K562 (cell line): ENCODE measurements around the gene LAIR2. TPM values are rescaled to one million over a fixed set of nuclear protein-coding genes. Genes with fewer than 3 reads are reported as not detected.

ENCODE experiments used
- C11orf30 ChIP-seq: fragments of 450-650 bp; IDR thresholded peaks from 2 replicates; pipeline ENCODE4 v1.6.1; 2016; ENCODE audit warnings: low read depth, mild to moderate bottlenecking
- EHMT2 ChIP-seq: fragments of 450-650 bp; IDR thresholded peaks from 2 replicates; pipeline ENCODE4 v1.6.1; 2018; ENCODE audit warnings: antibody characterized with exemption
- EP400 ChIP-seq: fragments of 450-650 bp; IDR thresholded peaks from 2 replicates; pipeline ENCODE4 v1.6.1; 2017; ENCODE audit warnings: antibody characterized with exemption, mild to moderate bottlenecking, moderate library complexity
- GABPB1 ChIP-seq: sonication (generic); formaldehyde crosslinking; IDR thresholded peaks from 2 replicates; pipeline ENCODE4 v1.8.0; 2022; ENCODE audit warnings: mild to moderate bottlenecking, missing genetic modification reagents
- HOXB6 ChIP-seq: fragments of 250-450 bp; sonication (Bioruptor Pico); IDR thresholded peaks from 2 replicates; pipeline ENCODE4 v1.5.1; 2022; ENCODE audit warnings: mild to moderate bottlenecking, borderline replicate concordance
- ILK ChIP-seq: fragments of 450-650 bp; IDR thresholded peaks from 2 replicates; pipeline ENCODE4 v1.6.1; 2016; ENCODE audit warnings: missing genetic modification characterization, low read depth, mild to moderate bottlenecking, missing compliant biosample characterization, moderate library complexity, borderline replicate concordance
- MCM7 ChIP-seq, 2 experiments: fragments of 450-650 bp; IDR thresholded peaks; 2 replicates each; pipeline ENCODE4 v1.6.1; 2016 to 2018
- NELFE ChIP-seq: IDR thresholded peaks from 2 replicates; pipeline ENCODE4 v1.6.1; 2011; ENCODE audit warnings: mild to moderate bottlenecking; ENCODE audit not compliant: insufficient read depth, insufficient read length
- POLR2AphosphoS2 ChIP-seq: IDR thresholded peaks from 2 replicates; pipeline ENCODE4 v1.6.1; 2012; ENCODE audit warnings: low read length, improper control_type of control experiment
- PRPF4 ChIP-seq: fragments of 200-400 bp; formaldehyde crosslinking; IDR thresholded peaks from one replicate; pipeline ENCODE4 v1.6.1; 2017; ENCODE audit warnings: low read length, low read depth, mild to moderate bottlenecking; ENCODE audit not compliant: insufficient read depth, poor library complexity, severe bottlenecking
- TCF3 ChIP-seq: sonication (generic); formaldehyde crosslinking; IDR thresholded peaks from 2 replicates; pipeline ENCODE4 v1.4.0; 2020; ENCODE audit warnings: mild to moderate bottlenecking, missing genetic modification reagents
- ZNF124 ChIP-seq: sonication (generic); formaldehyde crosslinking; IDR thresholded peaks from 2 replicates; pipeline ENCODE4 v1.8.1; 2022; ENCODE audit warnings: missing genetic modification reagents
- ZNF551 ChIP-seq: fragments of 250-450 bp; sonication (Bioruptor Pico); IDR thresholded peaks from 2 replicates; pipeline ENCODE4 v1.5.0; 2021; ENCODE audit warnings: mild to moderate bottlenecking, moderate library complexity
- polyA plus RNA-seq, 8 experiments: library from polyadenylated mRNA; depleted of rRNA in 4 of 8; stranded (reverse) in 5 of 8; unstranded in 3 of 8; fragments of >200 nt; fragmentation: Nextera tagmentation in 2 of 8; fragmentation: Illumina TruSeq in 1 of 8; extraction: Ambion mirVana in 2 of 8; extraction: Trizol in 1 of 8; gene quantifications; 2 replicates each; pipeline versions ENCODE4 v1.2.1 to v1.2.3, GENCODE V29; 2011 to 2014; ENCODE audit warnings: inconsistent platforms in 1 of 8, missing spikeins in 1 of 8
- total RNA-seq, 7 experiments: library from RNA; depleted of rRNA in 6 of 7; stranded (reverse); fragments of >200 nt in 6 of 7; fragmentation: Illumina TruSeq in 2 of 7; extraction: Trizol in 2 of 7; gene quantifications; 2 replicates each; pipeline versions ENCODE4 v1.2.1 to v1.2.3, GENCODE V29; 2011 to 2021; ENCODE audit warnings: low replicate concordance in 1 of 7
- TF ChIP-seq, protein P1 (sequence below): sonication (generic); formaldehyde crosslinking; IDR thresholded peaks from 2 replicates; pipeline ENCODE4 v1.8.0; 2023; ENCODE audit warnings: mild to moderate bottlenecking, missing genetic modification reagents
- TF ChIP-seq, protein P2 (sequence below): fragments of 200-800 bp; sonication (Bioruptor generic); IDR thresholded peaks from 2 replicates; pipeline ENCODE4 v1.6.1; 2017; ENCODE audit warnings: missing genetic modification characterization, missing compliant biosample characterization
- TF ChIP-seq, protein P3 (sequence below), 2 experiments: fragments of 450-650 bp; IDR thresholded peaks; 2 replicates each; pipeline ENCODE4 v1.6.1; 2016
- TF ChIP-seq, protein P4 (sequence below): fragments of 450-650 bp; IDR thresholded peaks from 2 replicates; pipeline ENCODE4 v1.7.1; 2018; ENCODE audit warnings: mild to moderate bottlenecking, low read depth; ENCODE audit not compliant: partially characterized antibody
- TF ChIP-seq, protein P5 (sequence below): fragments of 450-650 bp; formaldehyde crosslinking; IDR thresholded peaks from 2 replicates; pipeline ENCODE4 v1.4.0; 2022; ENCODE audit warnings: missing genetic modification characterization

LAIR2 gene
- total and polyA plus RNA-seq, 9 of the 15 experiments (the other 6 are each of a cell fraction or from before 2014, with no cell fraction given) = not detected

DNA sequence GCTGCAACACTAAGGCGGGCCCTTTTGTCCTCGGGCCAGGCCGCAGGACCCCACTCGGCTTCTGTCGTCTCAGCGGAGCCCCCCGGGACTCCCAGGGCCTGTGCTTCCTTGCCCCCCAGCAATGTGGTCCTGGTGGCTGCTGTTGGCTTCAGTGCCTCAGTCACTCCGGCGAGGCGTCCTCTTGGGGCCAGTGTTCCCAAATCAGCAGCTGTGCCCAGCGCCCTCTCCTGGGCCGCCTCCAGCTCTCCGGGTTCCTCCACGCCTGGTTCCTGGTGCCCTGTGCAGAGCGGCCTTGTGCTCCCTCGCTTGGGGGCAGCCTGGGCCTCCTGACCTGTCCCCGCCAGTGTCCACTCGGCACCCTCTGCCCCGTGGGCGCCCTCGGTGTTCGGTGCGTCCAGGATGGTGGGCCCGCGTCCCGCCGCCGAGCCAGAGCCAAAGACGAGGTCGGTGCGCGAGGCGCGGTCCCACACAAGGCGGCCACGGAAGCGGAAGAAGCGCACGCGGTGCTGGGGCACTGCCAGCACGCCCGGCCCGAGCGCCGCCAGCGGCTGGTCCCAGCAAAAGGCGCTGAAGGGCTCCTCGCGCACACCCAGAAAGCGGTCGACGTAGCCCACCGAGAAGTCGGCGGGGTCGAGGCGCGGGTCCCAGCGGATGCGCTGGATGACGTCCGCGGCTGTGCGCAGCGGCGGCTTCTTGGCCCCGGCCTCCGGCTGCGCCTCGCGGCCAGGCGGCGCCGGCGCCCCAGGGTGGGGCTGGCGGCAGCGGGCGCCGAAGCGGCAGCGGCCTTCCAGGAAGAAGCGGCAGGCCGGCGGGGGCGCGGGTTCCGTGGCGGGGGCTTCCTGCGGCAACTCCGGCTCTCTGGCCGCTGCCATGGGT is 39.7 kb upstream of the LAIR2 start (continued):
- TF ChIP-seq, protein P1, sequence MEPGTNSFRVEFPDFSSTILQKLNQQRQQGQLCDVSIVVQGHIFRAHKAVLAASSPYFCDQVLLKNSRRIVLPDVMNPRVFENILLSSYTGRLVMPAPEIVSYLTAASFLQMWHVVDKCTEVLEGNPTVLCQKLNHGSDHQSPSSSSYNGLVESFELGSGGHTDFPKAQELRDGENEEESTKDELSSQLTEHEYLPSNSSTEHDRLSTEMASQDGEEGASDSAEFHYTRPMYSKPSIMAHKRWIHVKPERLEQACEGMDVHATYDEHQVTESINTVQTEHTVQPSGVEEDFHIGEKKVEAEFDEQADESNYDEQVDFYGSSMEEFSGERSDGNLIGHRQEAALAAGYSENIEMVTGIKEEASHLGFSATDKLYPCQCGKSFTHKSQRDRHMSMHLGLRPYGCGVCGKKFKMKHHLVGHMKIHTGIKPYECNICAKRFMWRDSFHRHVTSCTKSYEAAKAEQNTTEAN = no peak
- TF ChIP-seq ZNF551 (CRISPR knock-in tag) (no peak), GABPB1 (CRISPR knock-in tag) (no peak), ILK (tag) (no peak), NELFE (no peak), PRPF4 (peak; percentile 4), EP400 (no peak), HOXB6 (no peak), MCM7 (IDR thresholded peaks at IDR 0.05) (no peak), POLR2AphosphoS2 (peak; percentile 78; the same call in 1 of the 2 replicates), ZNF124 (CRISPR knock-in tag) (0 out of 2 replicates have a peak, but pooled peaks have one; percentile 45), EHMT2 (no peak), C11orf30 (no peak), TCF3 (CRISPR knock-in tag) (no peak)
- TF ChIP-seq, protein P2, sequence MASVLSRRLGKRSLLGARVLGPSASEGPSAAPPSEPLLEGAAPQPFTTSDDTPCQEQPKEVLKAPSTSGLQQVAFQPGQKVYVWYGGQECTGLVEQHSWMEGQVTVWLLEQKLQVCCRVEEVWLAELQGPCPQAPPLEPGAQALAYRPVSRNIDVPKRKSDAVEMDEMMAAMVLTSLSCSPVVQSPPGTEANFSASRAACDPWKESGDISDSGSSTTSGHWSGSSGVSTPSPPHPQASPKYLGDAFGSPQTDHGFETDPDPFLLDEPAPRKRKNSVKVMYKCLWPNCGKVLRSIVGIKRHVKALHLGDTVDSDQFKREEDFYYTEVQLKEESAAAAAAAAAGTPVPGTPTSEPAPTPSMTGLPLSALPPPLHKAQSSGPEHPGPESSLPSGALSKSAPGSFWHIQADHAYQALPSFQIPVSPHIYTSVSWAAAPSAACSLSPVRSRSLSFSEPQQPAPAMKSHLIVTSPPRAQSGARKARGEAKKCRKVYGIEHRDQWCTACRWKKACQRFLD (CRISPR knock-in tag) = no peak
- TF ChIP-seq, protein P3, sequence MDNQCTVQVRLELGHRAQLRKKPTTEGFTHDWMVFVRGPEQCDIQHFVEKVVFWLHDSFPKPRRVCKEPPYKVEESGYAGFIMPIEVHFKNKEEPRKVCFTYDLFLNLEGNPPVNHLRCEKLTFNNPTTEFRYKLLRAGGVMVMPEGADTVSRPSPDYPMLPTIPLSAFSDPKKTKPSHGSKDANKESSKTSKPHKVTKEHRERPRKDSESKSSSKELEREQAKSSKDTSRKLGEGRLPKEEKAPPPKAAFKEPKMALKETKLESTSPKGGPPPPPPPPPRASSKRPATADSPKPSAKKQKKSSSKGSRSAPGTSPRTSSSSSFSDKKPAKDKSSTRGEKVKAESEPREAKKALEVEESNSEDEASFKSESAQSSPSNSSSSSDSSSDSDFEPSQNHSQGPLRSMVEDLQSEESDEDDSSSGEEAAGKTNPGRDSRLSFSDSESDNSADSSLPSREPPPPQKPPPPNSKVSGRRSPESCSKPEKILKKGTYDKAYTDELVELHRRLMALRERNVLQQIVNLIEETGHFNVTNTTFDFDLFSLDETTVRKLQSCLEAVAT (IDR thresholded peaks at IDR 0.05) = no peak
- TF ChIP-seq, protein P4, sequence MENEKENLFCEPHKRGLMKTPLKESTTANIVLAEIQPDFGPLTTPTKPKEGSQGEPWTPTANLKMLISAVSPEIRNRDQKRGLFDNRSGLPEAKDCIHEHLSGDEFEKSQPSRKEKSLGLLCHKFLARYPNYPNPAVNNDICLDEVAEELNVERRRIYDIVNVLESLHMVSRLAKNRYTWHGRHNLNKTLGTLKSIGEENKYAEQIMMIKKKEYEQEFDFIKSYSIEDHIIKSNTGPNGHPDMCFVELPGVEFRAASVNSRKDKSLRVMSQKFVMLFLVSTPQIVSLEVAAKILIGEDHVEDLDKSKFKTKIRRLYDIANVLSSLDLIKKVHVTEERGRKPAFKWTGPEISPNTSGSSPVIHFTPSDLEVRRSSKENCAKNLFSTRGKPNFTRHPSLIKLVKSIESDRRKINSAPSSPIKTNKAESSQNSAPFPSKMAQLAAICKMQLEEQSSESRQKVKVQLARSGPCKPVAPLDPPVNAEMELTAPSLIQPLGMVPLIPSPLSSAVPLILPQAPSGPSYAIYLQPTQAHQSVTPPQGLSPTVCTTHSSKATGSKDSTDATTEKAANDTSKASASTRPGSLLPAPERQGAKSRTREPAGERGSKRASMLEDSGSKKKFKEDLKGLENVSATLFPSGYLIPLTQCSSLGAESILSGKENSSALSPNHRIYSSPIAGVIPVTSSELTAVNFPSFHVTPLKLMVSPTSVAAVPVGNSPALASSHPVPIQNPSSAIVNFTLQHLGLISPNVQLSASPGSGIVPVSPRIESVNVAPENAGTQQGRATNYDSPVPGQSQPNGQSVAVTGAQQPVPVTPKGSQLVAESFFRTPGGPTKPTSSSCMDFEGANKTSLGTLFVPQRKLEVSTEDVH = peak; percentile 14
- TF ChIP-seq, protein P5, sequence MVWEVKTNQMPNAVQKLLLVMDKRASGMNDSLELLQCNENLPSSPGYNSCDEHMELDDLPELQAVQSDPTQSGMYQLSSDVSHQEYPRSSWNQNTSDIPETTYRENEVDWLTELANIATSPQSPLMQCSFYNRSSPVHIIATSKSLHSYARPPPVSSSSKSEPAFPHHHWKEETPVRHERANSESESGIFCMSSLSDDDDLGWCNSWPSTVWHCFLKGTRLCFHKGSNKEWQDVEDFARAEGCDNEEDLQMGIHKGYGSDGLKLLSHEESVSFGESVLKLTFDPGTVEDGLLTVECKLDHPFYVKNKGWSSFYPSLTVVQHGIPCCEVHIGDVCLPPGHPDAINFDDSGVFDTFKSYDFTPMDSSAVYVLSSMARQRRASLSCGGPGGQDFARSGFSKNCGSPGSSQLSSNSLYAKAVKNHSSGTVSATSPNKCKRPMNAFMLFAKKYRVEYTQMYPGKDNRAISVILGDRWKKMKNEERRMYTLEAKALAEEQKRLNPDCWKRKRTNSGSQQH (CRISPR knock-in tag) = peak; percentile 12; the same call in 1 of the 2 replicates
